Keratinocyte (primary cell): Measurements from ENCODE around the gene PERCC1. TPM values are rescaled to one million over a fixed set of nuclear protein-coding genes. Genes with fewer than 3 reads are reported as not detected.

Experiments used
- DNase-seq: peaks from one replicate; pipeline ENCODE4 v3.0.0-alpha.2; 2011; ENCODE audit warnings: low read depth, missing footprints, low spot score
- FAIRE-seq: peaks from 2 replicates; lab custom pipeline; 2011; peaks lifted over from hg19 to GRCh38; lab: Jason Lieb, UNC
- H2AFZ ChIP-seq: 2 replicates; pipeline ENCODE4 v1.6.0; 2012; ENCODE audit warnings: low read length, control low read depth, inconsistent platforms; ENCODE audit not compliant: control insufficient read depth
- H3K27ac ChIP-seq: 2 replicates; pipeline ENCODE4 v1.5.1; 2011; ENCODE audit warnings: low read length; ENCODE audit not compliant: control insufficient read depth, insufficient read depth
- H3K27me3 ChIP-seq: 3 replicates; pipeline ENCODE4 v1.6.0; 2011; ENCODE audit warnings: low read length; ENCODE audit not compliant: control insufficient read depth, insufficient read depth; ENCODE audit errors: extremely low read depth
- H3K36me3 ChIP-seq, 2 experiments: 2 replicates in 1 of 2; 3 replicates in 1 of 2; pipeline ENCODE4 v1.5.1; 2011; ENCODE audit warnings: low read length in 2 of 2, mild to moderate bottlenecking in 1 of 2; ENCODE audit not compliant: control insufficient read depth in 2 of 2, insufficient read depth in 2 of 2; ENCODE audit errors: extremely low read depth in 1 of 2
- H3K4me1 ChIP-seq: 3 replicates; pipeline ENCODE4 v1.5.1; 2011; ENCODE audit warnings: low read length; ENCODE audit not compliant: control insufficient read depth, insufficient read depth; ENCODE audit errors: extremely low read depth
- H3K4me2 ChIP-seq: 3 replicates; pipeline ENCODE4 v1.6.0; 2011; ENCODE audit warnings: low read depth, low read length; ENCODE audit not compliant: control insufficient read depth, insufficient read depth; ENCODE audit errors: extremely low read depth
- H3K4me3 ChIP-seq, 3 experiments: fragments of 200-600 bp in 1 of 3; sonication (generic) in 1 of 3; 2 replicates in 2 of 3; 3 replicates in 1 of 3; pipeline ENCODE4 v1.5.1; 2011 to 2016; ENCODE audit warnings: low read length in 3 of 3, mild to moderate bottlenecking in 3 of 3, control low read depth in 2 of 3, inconsistent platforms in 1 of 3, low read depth in 1 of 3, mixed read lengths in 1 of 3, mixed run types in 1 of 3, moderate library complexity in 1 of 3; ENCODE audit not compliant: control insufficient read depth in 2 of 3, insufficient read depth in 2 of 3; ENCODE audit errors: extremely low read depth in 1 of 3
- H3K79me2 ChIP-seq: 2 replicates; pipeline ENCODE4 v1.6.0; 2012; ENCODE audit warnings: low read length; ENCODE audit not compliant: control insufficient read depth, insufficient read depth
- H3K9ac ChIP-seq: 3 replicates; pipeline ENCODE4 v1.6.0; 2011; ENCODE audit warnings: low read length; ENCODE audit not compliant: control insufficient read depth, insufficient read depth; ENCODE audit errors: extremely low read depth
- H3K9me1 ChIP-seq: 3 replicates; pipeline ENCODE4 v1.6.0; 2011; ENCODE audit warnings: low read length; ENCODE audit not compliant: control insufficient read depth, insufficient read depth; ENCODE audit errors: extremely low read depth
- H3K9me3 ChIP-seq: 2 replicates; pipeline ENCODE4 v1.5.1; 2012; ENCODE audit warnings: low read depth, low read length; ENCODE audit not compliant: control insufficient read depth
- H4K20me1 ChIP-seq: 3 replicates; pipeline ENCODE4 v1.6.0; 2011; ENCODE audit warnings: low read length; ENCODE audit not compliant: control insufficient read depth, insufficient read depth; ENCODE audit errors: extremely low read depth
- CTCF ChIP-seq, 3 experiments: IDR thresholded peaks in 1 of 3; conservative IDR thresholded peaks in 1 of 3; optimal IDR thresholded peaks in 1 of 3; 2 replicates in 2 of 3; 3 replicates in 1 of 3; pipeline versions ENCODE3 to v1.5.1; 2011; ENCODE audit warnings: low read length in 3 of 3, mild to moderate bottlenecking in 3 of 3, moderate library complexity in 2 of 3, control low read depth in 1 of 3, inconsistent platforms in 1 of 3; ENCODE audit not compliant: insufficient read depth in 2 of 3; ENCODE audit errors: extremely low read depth in 1 of 3
- EZH2 ChIP-seq: IDR thresholded peaks from one replicate; pipeline ENCODE4 v1.6.1; 2012; ENCODE audit warnings: inconsistent platforms, mild to moderate bottlenecking, low read length, moderate library complexity
- dilution Hi-C: fragments of 300-500 bp; cut with MboI; formaldehyde crosslinking; loops from one replicate; pipeline ENCODE4 v1.7.0; 2020; ENCODE audit warnings: low sequenced_read_pairs; ENCODE audit not compliant: extremely low pct_ligation_motif_present
- polyA plus RNA-seq, 5 experiments: library from polyadenylated mRNA; depleted of rRNA in 3 of 5; stranded (reverse) in 3 of 5; stranded (forward) in 1 of 5; unstranded in 1 of 5; fragments of >200 nt; gene quantifications; 1 replicate in 1 of 5; 2 replicates in 3 of 5; 3 replicates in 1 of 5; pipeline versions ENCODE4 v1.2.1 to v1.2.3, GENCODE V29; 2011 to 2012; ENCODE audit warnings: missing spikeins in 2 of 5, low read depth in 1 of 5, low replicate concordance in 1 of 5

Gene PERCC1
- polyA plus RNA-seq, 1 donor (not counting 4 experiments of a cell fraction or from before 2014, with no cell fraction given), result not detected

- dilution Hi-C loops, result no loop called here
- no peak for TF ChIP-seq EZH2
- no peak for TF ChIP-seq CTCF (optimal IDR thresholded peaks at IDR 0.05 in 1 of 3, IDR thresholded peaks at IDR 0.05 in 1 of 3, conservative IDR thresholded peaks at IDR 0.05 in 1 of 3; ENCODE audit: extremely low read depth in 1 of 3, insufficient read depth in 2 of 3, low read length in 3 of 3)
These were observed 43.5 kb upstream of the PERCC1 start for GRCh38 chr16:1387331-1387730.

GRCh38 chr16:1389762-1390161, 41.1 kb upstream of the PERCC1 start:
- H3K79me2 ChIP-seq, result no peaks in the 10 kb centered on the region
- no peak overlapping the region for H3K27ac ChIP-seq
- H3K36me3 ChIP-seq, result peaks cover 0 to 6% of the 10 kb centered on the region in 2 experiments
- no peaks in the 10 kb centered on the region for H3K27me3 ChIP-seq
- no peaks in the 10 kb centered on the region for H4K20me1 ChIP-seq
- H3K4me1 ChIP-seq, result no peaks in the 10 kb centered on the region
- dilution Hi-C loops, result no loop called here
- FAIRE-seq (no peak), DNase-seq (no peak)
- no peak overlapping the region for H2AFZ ChIP-seq
- H3K9me1 ChIP-seq, result no peaks in the 10 kb centered on the region
- H3K9me3 ChIP-seq, result no peaks in the 10 kb centered on the region
- H3K4me3 ChIP-seq, result no peak overlapping the region
- TF ChIP-seq EZH2, result no peak
- no peak for TF ChIP-seq CTCF (optimal IDR thresholded peaks at IDR 0.05 in 1 of 3, IDR thresholded peaks at IDR 0.05 in 1 of 3, conservative IDR thresholded peaks at IDR 0.05 in 1 of 3; ENCODE audit: extremely low read depth in 1 of 3, insufficient read depth in 2 of 3, low read length in 3 of 3)
- H3K9ac ChIP-seq, result no peak overlapping the region
- H3K4me2 ChIP-seq, result no peak overlapping the region

More at GRCh38 chr16:1387331-1387730, 43.5 kb upstream of the PERCC1 start:
- Histone ChIP-seq H3K9me1 (no peaks in the 10 kb centered on the region), H3K4me1 (no peaks in the 10 kb centered on the region), H3K4me3 (no peak overlapping the region), H3K27ac (no peak overlapping the region), H3K36me3 (peaks cover 0 to 4% of the 10 kb centered on the region in 2 experiments), H4K20me1 (no peaks in the 10 kb centered on the region), H3K9ac (no peak overlapping the region), H3K27me3 (no peaks in the 10 kb centered on the region), H3K9me3 (no peaks in the 10 kb centered on the region), H3K4me2 (no peak overlapping the region), H3K79me2 (no peaks in the 10 kb centered on the region), H2AFZ (no peak overlapping the region)
- FAIRE-seq (no peak), DNase-seq (no peak)
